Stimulated activated CD4-positive, alpha-beta T cell treated with anti-CD3 and anti-CD28 coated beads, TNF-alpha, amount 100 ng/mL, for 4 hours (primary cell): ENCODE data around the gene NELFA.

Experiments
- DNase-seq, 3 experiments: peaks; one replicate each; pipeline ENCODE4 v3.0.0-alpha.2; 2020; ENCODE audit warnings: low read depth in 3 of 3

Gene NELFA

GRCh38 chr4:2008921-2009650, at the start of gene NELFA:
Gene NELFA (minus strand): TSS chr4:2008974. CDS start chr4:2008959, 15 bp downstream.
- peak; percentile 87 to 91 (median 91) for DNase-seq

GRCh38 chr4:2057382-2058065, 48.8 kb upstream of the NELFA start:
- DNase-seq, result no peak

- DNase-seq, result no peak
Observed at GRCh38 chr4:2054217-2054616, 45.4 kb upstream of the NELFA start.

GRCh38 chr4:2051086-2051485, 42.3 kb upstream of the NELFA start:
- no peak for DNase-seq

DNA sequence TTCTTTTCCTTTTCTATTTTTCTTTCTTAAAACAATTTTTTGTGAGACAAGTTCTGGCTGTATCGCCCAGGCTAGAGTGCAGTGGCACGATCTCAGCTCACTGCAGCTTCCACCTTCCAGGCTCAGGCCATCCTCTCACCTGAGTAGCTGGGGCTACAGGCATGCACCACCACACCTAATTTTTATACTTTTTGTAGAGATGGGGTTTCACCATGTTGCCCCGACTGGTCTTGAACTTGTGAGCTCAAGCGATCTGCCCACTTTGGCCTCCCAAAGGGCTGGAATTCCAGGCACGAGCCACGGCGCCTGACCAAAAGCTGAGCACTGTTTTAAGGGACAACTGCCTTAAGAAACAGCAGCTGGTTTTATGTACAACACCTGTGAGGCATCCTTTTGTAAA, 41.0 kb upstream of the NELFA start:
- DNase-seq, result no peak

DNA sequence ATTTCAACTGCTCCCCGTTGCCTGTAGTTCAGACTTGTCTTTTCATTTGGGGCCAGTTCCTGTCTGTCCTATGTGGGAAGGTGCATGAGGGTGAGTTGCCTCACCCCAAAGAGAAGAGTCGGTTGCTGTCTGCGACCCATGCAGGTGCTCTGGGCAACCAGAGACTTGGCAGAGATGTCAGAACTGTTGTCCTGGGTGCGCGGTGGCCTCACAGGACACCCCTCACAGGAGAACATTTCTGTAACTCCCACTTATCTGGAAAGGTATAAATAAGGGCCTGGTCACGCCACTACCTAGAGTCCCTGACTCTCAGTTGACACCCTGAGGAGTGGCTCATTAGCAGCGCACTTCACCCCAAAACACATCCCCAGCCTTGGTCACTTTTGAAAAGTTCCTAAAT, 40.6 kb upstream of the NELFA start:
- no peak for DNase-seq

DNA sequence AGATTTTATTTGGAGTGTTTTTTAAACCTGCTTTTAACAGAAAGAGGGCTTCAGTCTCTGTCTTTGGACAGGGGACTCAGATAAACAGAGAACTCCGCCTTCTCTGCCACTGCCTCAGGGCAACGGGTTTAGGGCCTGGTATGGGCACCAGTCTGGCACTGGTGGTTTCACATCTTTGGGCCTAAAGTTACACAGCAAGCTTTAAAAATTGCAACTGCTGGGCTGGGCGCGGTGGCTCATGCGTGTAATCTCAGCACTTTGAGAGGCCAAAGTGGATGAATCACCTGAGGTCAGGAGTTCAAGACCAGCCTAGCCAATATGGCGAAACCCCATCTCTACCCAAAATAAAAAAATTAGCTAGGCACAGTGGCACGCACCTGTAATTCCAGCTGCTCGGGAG, 40.1 kb upstream of the NELFA start:
- no peak for DNase-seq

GRCh38 chr4:2047781-2048581, 39.2 kb upstream of the NELFA start:
- DNase-seq, result no peak

- no peak for DNase-seq
Observed at GRCh38 chr4:2047031-2047660, 38.4 kb upstream of the NELFA start.

- DNase-seq, result no peak
Observed at GRCh38 chr4:2046031-2046961, 37.5 kb upstream of the NELFA start.

DNA sequence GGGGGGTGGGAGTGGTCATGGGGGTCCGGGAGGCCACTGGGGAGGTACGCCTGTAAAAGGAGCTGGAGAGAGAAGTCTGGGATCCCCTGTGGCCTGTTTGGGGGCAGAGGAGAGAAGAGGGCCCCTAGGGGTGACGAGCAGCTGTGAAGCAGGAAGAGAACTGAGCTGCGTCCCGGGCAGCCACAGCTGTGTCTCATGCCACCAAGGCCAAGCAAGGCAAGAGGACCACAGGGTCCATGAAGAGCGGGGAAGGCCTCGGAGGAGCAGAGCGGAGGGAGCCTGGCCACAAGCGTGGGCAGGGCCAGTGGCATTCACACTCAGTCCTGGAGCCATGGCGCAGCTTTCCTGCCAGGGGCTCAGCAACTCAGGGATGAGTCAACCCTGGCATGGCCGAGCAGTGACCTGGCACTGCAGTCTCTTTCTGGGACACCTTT, 36.8 kb upstream of the NELFA start:
- DNase-seq, result no peak

- DNase-seq, result no peak
Observed at GRCh38 chr4:2044542-2045517, 36.1 kb upstream of the NELFA start.

DNA sequence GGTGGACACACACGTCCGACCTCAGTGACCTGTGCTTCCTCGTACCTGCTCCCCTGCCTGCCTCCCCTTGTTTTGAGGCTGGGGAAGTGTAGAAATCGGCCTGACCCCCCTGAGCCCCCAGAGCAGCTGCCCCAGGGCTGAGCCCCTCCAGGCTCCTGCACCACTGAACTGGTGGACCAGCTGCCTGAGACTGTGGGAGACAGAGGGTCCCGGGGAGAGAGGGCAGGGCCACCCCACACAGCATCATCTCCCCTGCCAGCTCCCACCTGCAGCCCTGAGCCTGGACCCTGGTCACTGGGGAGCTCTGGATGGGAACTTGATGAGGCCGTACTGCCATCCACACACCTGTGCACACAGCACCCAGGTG, 35.3 kb upstream of the NELFA start:
- DNase-seq, result no peak

DNA sequence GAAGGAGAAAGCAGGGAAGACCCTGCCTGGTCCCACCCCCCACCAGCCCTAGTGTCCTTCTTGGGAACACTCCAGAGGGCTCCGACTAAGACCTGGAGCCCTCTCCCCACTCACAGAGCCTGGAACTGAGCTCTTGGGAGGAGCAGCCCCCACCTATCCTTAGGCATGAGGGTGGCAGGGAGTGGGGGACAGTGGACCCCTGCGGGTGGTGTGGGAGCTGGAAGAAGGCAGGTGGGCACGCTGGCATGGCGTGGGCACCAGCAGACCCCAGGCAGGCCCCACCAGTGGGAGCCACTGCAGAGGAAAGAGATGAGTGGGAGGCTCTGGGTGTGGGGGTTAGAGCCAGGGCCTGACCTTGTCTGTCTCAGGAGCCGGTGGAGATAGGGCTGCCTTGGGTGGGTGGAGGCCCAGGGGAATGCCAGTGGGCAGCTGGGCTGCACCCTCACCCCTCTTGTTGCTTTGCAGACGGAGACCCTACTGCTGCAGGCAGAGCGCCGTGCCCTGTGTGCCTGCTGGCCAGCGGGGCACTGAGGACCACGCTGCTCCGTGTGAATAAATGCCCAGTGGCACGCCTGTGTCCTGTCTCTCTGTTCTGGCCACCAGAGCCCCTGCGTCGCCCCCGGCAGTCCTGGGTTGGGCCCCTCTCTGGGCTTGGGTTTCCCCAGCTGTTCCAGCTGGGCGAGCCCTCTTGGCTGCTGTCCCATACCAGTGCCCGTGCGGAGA, 34.8 kb upstream of the NELFA start:
- no peak for DNase-seq

GRCh38 chr4:2042947-2043395, 34.2 kb upstream of the NELFA start:
- DNase-seq, result no peak

DNA sequence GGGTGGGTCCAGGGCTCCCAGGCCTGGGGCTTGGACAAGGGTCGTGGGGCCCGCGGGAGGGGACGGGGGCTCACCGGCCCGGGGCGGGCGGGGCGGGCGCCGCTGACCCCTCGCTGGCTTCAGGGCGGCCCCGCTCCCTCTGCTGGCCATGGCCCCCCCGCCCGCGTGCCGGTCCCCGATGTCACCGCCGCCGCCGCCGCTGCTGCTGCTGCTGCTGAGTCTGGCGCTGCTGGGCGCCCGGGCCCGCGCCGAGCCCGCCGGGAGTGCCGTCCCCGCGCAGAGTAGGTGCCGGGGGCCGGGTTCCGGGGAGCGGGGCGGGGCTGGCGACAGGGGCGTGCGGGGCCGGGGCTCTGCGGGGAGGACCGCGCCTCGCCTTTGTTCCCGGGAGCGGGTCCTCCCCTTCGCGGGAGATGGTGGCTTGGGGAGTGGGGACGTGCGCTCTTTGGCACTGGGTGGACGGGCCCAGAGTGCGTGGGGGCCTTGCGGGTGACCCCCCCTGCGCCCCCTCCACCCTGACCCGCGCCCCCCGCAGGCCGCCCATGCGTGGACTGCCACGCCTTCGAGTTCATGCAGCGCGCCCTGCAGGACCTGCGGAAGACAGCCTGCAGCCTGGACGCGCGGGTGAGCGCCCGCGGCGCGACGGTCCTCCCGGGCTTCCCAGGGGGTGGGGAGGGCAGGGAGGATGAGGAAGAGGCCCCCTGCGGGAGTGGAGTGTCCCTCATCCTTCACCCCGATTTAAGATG, 33.6 kb upstream of the NELFA start:
- DNase-seq, result peak in 1 of 3 experiments; percentile 29

GRCh38 chr4:2041239-2042130, 32.7 kb upstream of the NELFA start:
- DNase-seq, result peak; percentile 74 to 81 (median 75)
